A549 (cell line): ENCODE data around the gene NLN.
"Not testable (repeated sequence)": the region's sequence is repeated elsewhere in the genome, so short reads cannot be mapped to it uniquely, and the experiment has no call there.

Experiments used
- CTCF ChIP-seq: fragments of >200 bp; sonication (Bioruptor Twin); formaldehyde crosslinking; IDR thresholded peaks from 3 replicates; pipeline ENCODE4 v1.5.1; 2016
- EP300 ChIP-seq, 2 experiments: fragments of >200 bp; sonication (Bioruptor Twin); formaldehyde crosslinking; IDR thresholded peaks; 2 replicates in 1 of 2; 3 replicates in 1 of 2; pipeline ENCODE4 v1.6.1; 2016 to 2017
- FOSL2 ChIP-seq, 2 experiments: fragments of 450-650 bp in 1 of 2; fragments of >200 bp in 1 of 2; sonication (Bioruptor Twin) in 1 of 2; formaldehyde crosslinking; IDR thresholded peaks; 2 replicates each; pipeline versions ENCODE4 v1.5.0 to v1.6.1; 2016 to 2020; ENCODE audit warnings: mild to moderate bottlenecking in 1 of 2, moderate library complexity in 1 of 2
- HMGXB4 ChIP-seq: fragments of 250-450 bp; sonication (Bioruptor Pico); IDR thresholded peaks from 2 replicates; pipeline ENCODE4 v1.5.0; 2021; ENCODE audit warnings: mild to moderate bottlenecking, moderate library complexity, borderline replicate concordance
- POLR2A ChIP-seq: IDR thresholded peaks from 2 replicates; pipeline ENCODE4 v1.6.1; 2012; ENCODE audit warnings: mild to moderate bottlenecking, low read length
- SMC3 ChIP-seq: fragments of >200 bp; sonication (Bioruptor Twin); formaldehyde crosslinking; IDR thresholded peaks from 3 replicates; pipeline ENCODE4 v1.6.1; 2018; ENCODE audit warnings: inconsistent platforms
- SREBF2 ChIP-seq: fragments of 450-650 bp; IDR thresholded peaks from 2 replicates; pipeline ENCODE4 v1.6.1; 2014; ENCODE audit warnings: mild to moderate bottlenecking, moderate library complexity
- USF2 ChIP-seq: fragments of 450-650 bp; IDR thresholded peaks from 2 replicates; pipeline ENCODE4 v1.6.1; 2014; ENCODE audit warnings: antibody characterized with exemption
- TF ChIP-seq, protein P1 (sequence below): IDR thresholded peaks from 2 replicates; pipeline ENCODE4 v1.6.1; 2012; ENCODE audit warnings: low read depth, borderline replicate concordance

DNA sequence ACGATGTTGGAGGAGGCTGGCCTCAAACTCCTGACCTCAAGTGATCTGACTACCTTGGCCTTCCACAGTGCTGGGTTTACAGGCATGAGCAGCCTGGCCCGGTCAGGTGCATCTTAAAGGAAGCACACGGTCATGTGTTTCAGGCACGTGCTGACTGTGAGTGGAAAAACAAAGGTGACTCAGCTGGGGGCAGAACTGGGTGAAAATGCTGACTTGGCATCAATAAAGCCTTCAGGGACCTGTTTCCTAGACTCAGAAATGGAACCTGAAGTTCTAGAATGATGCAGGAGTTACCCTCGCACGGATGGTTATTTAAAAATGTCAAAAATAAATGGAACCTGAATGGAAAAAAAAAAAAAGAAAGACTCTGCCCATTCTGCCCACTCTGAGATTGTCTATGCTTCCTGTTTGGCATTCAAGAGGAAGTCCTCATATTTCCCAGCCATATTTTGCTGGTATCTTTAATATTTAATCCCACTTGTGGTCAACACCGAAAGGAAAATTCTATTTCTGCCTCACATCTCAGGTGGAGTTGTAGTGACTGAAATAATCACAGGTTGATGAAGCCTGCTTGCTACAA lies 12.3 kb downstream of the NLN start:
- TF ChIP-seq CTCF; HMGXB4 (CRISPR knock-in tag); EP300 (IDR thresholded peaks at IDR 0.05); USF2; SMC3; SREBF2; POLR2A; FOSL2 (IDR thresholded peaks at IDR 0.05); FOSL2 (CRISPR knock-in tag; IDR thresholded peaks at IDR 0.05): not testable (repeated sequence)
- TF ChIP-seq, protein P1, sequence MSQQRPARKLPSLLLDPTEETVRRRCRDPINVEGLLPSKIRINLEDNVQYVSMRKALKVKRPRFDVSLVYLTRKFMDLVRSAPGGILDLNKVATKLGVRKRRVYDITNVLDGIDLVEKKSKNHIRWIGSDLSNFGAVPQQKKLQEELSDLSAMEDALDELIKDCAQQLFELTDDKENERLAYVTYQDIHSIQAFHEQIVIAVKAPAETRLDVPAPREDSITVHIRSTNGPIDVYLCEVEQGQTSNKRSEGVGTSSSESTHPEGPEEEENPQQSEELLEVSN = not testable (repeated sequence)
